Stimulated activated CD8-positive, alpha-beta memory T cell treated with anti-CD3 and anti-CD28 coated beads, Interleukin-7, amount 100 ng/mL, for 24 hours (primary cell): ENCODE data around the gene WFIKKN1.

Source experiments
- DNase-seq: peaks from one replicate; pipeline ENCODE4 v3.0.0-alpha.2; 2020; ENCODE audit warnings: low read depth

The WFIKKN1 gene, protein sequence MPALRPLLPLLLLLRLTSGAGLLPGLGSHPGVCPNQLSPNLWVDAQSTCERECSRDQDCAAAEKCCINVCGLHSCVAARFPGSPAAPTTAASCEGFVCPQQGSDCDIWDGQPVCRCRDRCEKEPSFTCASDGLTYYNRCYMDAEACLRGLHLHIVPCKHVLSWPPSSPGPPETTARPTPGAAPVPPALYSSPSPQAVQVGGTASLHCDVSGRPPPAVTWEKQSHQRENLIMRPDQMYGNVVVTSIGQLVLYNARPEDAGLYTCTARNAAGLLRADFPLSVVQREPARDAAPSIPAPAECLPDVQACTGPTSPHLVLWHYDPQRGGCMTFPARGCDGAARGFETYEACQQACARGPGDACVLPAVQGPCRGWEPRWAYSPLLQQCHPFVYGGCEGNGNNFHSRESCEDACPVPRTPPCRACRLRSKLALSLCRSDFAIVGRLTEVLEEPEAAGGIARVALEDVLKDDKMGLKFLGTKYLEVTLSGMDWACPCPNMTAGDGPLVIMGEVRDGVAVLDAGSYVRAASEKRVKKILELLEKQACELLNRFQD

DNA sequence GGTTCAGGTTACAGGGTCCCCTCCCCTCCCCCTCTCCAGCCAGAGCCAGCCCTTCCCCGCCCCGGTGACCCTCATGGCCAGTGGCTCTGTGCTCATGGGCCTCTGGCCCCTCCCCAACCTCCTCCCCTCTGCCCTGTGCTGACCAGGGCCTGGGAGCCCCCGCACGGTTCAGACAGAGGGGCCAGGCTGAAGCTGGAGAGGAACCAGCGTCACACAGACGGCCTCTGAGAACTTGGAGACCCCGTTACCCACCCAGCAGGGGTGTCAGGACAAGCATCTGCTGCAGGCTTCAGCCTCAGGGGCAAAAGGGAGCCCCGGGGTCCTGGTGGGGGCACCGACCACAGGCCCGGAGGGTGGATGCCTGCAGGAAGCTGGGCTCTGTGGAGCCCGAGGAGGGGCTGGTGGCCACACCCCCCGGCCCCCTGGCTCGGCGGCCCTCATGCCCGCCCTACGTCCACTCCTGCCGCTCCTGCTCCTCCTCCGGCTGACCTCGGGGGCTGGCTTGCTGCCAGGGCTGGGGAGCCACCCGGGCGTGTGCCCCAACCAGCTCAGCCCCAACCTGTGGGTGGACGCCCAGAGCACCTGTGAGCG lies at the start of gene WFIKKN1:
Gene WFIKKN1, plus strand, starts transcription at position 171 of the 591 bp plus-strand sequence. Its CDS starts 269 bp downstream, at position 440.
- DNase-seq = no peak

DNA sequence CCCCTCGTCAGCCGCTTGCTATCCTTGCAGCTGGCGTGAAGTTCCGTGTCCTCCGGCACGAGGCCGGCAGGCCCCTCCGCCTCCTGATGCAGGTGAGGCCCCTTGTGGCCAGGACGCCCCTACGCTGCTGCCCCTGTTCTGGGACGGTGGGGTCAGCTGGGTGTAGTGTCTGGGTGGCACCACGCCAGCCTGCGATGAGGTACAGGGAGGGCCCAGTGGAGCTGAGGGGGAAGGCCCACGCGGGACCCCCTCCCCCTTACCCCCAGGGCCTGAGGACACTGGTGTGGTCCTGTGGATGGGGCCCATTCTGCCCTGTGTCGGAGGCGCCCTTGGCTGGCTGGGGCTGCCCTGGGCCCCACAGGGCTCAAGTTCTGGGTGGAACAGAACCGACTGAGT lies 48.6 kb upstream of the WFIKKN1 start:
- no peak for DNase-seq

DNA sequence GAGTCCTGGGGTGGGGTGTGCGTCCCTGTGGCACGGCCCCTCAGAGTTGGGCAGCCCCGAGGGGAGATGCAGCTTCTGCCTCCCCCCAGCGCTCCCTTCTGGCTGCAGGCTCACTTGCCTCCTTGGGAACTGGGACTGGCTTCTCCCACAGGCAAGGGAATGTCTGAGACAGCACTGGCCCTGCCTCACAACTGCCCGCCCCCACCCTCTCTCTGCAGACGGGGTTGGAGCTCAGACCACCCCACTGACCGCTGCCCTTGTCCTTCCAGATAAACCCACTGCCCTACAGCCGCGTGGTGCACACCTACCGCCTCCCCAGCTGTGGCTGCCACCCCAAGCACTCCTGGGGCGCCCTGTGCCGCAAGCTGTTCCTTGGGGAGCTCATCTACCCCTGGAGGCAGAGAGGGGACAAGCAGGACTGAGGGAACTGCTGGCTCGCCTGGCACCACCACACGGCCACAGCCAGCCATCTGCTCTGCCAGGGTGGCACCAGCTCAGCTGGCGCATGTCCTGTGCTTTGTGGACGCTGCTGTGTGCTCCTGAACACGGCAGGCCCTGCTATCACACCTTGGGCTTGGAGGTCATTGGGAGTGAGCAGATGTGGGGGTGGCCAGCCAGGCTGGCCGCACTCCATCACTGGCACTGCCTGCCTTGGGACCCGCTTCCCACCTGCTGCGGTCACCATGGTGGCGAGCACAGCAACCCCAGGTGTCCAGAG lies 48.0 kb upstream of the WFIKKN1 start:
- no peak for DNase-seq

DNA sequence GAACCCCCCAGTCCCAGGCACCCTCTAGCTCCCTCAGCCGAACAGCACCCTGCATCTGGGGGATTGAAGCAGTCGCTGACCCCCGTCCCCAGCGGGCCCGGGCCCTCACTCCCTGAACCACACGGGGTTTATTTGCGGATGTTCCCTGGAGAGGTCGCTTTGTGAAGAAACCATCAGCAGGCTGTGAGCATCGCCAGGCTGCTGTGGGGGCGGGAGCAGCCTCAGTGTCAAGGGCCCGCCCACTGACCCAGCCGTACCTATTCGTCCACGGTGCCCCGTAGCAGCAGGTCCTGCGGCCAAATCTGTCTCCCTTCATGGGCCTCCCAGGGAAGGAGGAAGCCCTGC lies 47.3 kb upstream of the WFIKKN1 start:
- no peak for DNase-seq

DNA sequence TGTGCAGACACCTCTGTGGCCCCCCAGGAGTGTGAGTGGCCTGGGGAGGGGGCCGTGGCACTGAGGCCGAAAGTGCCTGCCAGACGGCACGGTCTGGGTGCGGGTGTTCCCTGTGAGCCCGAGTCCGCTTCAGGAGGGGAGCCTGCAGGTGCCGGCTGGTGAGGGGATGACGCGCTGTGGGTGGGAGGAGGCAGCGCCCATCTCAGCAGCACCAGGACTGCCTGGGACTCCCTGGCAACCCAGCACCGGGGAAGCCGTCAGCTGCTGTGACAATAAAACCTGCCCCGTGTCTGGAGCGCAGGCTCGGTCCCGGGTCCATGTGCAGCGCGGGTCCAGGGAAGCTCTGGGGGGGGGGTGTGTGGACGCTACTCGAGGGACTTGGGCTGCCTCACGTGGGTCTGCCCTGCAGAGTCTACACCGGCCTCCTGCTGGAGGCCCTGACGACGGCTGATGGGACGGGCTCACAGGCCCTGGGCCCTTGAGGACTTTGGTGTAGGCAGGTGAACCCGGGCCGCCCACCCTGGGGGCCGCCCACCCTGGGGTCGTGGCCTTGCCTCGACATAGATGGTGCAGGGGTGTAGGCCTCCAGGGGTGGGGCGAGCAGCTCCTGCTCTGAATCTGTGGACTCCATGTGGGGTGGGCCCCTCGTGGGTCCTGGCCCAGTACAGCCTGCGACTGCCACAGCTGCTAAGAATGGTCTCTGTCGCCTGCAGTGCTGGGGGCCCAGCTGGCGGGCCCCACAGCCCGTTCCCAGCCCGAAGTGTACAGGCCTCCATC lies 46.8 kb upstream of the WFIKKN1 start:
- no peak for DNase-seq

DNA sequence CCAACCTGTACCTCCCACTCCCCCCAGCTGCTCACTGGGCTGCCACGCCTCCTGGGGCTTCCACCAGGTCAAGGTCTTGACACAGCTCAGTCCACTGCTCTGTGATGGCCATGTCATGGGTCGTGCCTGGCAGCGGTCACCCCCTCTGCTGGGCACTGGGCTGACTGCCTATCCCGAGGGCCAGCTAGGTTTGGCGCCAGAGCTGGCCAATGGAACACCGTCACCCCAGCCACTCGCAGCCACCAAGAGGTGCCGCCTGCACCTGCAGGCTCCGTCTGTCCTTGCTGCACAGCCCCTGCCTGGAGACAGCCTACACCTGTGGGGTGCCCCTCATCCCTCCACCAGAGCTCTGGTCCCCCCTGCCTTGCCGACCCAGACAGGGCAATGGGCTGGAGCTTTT lies 45.4 kb upstream of the WFIKKN1 start:
- DNase-seq = no peak

DNA sequence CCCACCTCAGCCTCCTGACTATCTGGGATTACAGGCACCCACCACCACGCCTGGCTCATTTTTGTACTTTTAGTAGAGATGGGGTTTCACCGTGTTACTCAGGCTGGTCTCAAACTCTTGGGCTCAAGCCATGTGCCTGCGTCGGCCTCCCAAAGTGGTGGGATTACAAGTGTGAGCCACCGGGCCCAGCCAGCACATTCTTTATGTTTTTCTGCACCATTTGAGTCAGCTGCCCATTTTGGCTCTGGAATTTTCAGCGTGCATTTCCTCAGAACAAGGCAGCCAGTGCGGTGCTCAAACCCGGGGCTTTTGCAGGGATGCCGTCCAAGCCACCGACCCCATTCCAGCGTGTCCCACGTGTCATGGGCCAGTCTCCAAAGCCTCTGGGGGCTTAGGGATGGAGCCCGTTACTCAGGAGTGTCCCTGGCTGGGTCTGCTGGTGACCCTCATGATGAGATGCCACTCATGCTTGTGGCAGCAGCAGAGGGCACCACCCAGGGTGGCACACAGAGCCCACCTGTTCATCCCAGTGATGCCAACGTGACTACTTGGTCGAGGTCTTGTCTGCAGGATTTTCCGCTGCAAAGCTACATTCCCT lies 44.6 kb upstream of the WFIKKN1 start:
- no peak for DNase-seq

DNA sequence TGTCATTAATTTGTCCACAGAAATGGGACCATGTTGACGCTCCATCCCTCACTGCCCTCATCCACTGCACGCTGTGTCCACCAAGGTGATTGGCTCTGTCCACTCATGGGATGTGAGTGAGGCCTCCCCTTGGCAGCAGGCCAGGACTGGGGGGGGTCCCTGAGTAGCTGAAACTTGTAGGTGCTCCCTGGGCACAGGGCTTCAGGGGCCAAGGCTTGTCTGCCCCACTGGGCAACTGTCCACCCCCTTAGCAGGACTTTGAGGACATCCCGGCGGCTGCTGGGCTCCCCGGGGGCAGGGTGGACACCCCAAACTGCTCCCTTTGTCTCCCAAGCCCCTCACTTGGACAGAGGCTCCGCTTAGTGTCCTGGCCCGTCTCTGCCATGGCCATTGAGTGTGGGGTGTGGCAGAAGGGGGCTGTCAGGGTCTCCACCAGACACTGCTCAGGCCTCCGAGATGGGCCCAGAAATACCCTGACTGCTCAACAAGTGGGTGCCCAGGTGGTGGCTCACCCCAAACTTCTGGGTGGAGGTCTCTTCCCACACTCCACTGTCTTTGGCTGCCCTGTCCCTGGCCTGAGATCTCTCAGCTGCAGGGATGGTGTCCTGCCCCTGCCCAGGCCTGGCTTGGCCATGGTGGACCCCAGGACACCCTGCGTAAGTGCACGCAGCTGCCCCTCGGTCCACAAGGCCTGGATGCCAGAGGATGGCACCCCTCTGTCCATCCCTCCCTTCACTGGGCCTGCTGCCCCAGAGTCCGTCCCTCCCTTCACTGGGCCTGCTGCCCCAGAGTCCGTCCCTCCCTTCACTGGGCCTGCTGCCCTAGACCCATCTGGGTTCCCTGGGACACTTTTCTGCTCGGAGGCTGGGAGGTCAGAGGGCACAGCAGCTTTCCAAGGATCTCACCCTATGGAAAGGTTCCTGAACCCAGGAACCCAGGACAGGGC lies 43.9 kb upstream of the WFIKKN1 start:
- no peak for DNase-seq

DNA sequence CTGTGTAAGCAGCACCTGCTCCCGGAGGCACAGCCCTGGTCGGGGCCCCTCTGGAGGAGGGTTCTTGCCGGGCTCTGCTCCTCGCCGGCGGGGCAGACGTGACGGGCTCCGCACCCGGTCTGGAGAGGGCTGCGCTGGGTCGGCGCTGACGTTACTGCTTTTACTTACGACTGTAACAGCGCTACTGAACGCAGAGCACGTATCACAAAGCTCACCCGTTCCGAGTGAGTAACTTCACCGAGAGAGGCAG lies 42.2 kb upstream of the WFIKKN1 start:
- DNase-seq = no peak

DNA sequence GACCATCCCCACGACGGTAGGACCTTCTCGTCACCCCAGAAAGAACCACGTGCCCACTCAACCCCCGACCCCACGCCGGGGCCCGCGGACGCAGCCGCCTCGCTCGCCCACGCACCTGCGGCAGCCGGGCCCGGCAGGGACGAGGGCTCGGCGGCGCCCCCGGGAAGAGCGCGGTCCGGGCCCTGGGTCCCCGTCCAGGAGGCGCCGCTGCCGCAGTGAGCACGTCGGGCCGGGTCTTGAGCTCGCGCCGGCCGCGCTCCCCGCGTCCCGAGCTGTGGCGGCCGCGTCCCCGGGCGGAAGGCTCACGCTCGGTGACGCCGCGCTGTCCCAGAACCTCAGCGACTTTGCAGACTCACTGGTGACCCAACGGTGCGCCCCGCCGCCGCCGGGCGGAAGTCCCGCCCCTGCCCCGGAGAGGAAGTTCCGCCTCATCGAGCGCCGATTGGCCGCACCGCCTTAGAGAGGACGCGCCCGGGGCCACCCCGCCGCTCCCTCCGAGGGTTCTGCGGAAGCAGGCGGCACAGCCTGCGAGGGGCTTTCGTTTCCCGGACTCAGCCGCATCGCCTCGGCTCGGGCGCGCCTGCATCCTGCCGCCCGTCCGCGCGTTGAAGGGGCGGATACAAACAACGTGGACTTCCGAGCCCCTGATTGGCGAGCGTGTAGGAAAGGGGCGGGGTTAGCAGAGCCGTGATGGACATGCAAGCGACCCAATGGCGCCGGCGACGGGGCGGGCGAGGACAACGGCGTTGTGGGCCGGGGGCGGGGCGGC lies 41.7 kb upstream of the WFIKKN1 start:
- peak; percentile 99 for DNase-seq

DNA sequence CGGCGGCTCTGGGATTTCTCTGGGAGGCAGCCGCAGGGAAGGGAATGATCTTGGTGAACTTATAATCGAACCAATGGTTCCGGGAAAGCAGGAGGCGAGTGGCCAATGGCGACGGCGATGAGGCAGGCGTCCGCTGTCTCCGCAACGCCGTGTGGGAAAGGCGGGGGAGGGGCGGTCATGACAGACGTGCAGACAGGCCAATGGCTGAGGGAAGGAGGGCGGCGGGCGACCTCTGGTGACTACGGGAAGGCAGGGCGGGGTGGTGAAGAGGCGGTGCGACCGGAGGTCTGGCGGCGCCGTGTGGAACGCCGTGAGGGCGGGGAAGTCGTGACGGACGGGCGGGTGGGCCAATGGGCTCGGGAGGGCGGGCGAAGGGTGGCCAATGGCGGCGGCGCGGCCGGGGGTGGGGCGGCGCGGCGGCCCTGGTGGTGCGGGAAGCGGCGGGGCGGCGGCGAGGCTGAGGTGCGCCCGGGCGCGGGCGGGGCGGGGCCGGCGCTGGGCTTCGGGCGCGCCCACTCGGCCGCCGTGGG lies 41.1 kb upstream of the WFIKKN1 start, which contains the start of gene RAB40C:
Gene RAB40C, plus strand, starts transcription at position 409 of the 530 bp plus-strand sequence. CDS start 226 bp downstream, outside the sequence.
- DNase-seq = peak; percentile 97

DNA sequence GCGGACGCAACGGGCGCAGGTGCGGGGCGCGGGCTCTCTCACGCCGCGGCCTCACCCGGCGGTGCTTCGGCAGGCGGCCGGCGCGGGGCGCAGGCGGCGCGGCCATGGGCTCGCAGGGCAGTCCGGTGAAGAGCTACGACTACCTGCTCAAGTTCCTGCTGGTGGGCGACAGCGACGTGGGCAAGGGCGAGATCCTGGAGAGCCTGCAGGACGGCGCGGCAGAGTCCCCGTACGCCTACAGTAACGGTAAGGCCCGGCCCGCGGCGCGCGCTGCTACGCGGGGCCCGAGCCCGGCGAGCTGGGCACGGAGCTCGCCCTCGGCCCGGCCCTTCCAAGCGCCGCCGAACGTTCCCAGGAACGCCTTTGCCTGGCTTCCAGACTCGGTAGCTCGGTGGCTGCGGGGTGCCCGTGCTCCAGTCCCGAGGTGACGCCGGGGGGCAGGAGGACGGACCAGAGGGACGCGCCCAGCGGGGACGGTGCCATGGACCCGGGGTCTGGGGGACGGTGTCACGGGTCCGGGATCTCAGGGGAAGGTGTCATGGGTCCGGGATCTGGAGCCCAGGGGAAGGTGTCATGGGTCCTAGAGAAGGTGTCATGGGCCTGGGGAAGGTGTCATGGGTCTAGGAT lies 40.5 kb upstream of the WFIKKN1 start:
- DNase-seq = no peak

DNA sequence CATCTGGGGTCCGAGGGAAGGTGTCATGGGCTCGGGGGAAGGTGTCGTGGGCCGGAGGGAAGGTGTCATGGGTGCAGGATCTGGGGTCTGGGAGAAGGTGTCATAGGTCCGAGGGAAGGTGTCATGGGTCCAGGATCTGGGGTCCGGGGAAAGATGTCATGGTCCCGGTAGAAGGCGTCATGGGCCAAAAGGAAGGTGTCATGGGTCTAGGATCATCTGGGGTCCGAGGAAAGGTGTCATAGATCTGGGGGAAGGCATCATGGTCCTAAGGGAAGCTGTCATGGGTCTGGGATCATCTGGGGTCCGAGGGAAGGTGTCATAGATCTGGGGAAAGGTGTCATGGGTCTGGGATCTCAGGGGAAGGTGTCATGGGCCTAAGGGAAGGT lies 40.0 kb upstream of the WFIKKN1 start:
- DNase-seq = no peak

DNA sequence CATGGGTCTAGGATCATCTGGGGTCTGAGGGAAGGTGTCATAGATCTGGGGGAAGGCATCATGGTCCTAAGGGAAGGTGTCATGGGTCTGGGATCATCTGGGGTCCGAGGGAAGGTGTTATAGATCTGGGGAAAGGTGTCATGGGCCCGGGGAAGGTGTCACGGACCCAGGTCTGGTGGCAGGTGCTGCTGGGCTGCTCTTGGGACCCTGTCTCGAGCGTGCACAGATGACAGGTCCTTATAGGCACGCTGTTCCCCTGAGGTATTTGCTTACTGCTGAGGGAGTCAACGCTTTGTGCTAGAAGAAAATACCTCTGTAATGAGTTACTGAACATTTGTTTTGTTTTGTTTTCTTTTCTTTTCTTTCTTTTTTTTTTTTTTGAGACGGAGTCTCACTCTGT lies 39.6 kb upstream of the WFIKKN1 start:
- DNase-seq = no peak

DNA sequence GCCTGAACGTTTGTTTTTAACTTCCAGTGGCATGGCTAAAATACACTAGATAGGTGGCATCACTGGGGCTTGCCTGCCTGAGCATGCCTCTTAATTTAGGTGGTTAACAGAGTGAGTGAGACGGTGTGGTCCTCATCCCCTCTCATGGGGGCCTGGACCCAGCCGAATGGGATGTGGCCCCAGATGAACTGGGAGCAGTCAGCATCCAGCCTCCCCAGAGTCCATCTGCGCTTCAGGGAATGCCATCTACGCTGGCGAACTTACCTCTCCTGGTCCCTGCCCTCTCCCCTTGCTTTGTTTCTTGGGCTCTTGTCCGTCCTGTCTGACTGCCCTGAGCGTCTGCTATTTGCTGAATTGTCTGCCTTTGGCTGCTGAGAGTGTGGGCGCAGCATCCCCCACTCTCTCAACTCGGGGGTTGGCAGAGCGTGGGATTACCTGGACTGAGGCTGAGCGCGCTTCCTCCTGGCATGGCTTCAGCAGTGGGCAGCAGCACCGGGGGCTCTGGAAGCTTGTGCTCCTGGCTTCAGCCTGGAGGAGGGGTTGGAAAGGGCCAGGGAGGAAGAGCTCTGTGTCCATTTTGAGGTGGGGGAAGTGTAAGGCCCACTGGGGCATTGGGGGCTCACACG lies 38.8 kb upstream of the WFIKKN1 start:
- no peak for DNase-seq

DNA sequence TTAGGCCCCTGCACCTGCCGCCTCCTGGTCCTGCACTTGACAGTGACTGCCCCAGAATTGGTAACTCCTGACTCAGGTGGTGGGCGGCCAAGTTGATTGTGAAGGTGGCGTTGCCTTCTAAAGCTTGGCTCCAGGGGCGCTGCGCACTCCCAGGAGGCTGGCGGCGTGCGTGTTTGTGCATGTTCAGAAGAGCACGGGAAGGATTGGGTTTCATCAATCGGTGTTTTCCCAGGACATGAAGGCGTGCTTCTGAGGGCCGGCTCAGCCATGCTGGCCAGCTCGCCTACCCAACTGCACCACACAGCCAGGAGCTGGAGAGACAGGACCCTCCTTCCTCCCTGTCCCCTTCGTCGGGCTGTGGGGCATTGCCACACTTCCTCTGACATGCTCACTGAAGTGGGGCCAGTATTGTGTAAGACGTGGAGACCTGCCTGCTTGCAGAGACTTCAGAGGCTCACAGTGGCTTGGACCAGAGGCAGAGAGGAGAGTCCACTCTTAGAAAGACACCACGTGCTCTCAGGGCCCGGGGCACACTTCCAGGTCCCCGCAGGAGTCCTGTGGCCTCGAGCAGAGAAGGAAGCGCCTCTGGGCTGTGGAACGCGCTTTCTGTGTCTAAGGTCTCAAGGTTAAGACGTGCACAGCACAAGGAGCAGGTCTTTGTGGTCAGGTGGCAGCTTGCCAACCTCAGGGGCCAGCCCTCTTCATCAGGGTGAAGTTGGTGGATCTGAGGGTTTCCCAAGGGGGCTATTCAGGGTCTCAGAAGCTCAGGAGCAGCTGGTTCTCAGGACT lies 38.1 kb upstream of the WFIKKN1 start:
- no peak for DNase-seq

DNA sequence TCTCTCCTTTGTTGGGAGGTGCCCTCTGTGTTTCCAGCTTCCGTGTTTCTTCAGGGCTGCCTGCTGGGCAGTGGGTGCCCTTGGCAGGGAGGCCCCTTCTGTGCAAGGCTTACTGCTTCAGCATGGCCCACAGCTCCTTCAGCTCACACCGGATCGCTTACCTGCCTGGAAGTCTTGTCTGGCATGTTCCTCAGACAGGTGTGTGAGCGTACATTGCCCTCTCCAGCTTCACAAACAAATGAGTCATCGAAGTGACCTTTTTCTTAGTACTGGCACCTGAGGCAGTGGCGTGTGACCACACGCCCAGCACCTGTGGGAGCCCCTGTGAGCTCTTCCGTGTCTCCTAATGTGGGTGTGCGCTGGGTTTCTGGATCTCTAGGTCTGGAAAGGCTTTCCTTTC lies 37.4 kb upstream of the WFIKKN1 start:
- no peak for DNase-seq

DNA sequence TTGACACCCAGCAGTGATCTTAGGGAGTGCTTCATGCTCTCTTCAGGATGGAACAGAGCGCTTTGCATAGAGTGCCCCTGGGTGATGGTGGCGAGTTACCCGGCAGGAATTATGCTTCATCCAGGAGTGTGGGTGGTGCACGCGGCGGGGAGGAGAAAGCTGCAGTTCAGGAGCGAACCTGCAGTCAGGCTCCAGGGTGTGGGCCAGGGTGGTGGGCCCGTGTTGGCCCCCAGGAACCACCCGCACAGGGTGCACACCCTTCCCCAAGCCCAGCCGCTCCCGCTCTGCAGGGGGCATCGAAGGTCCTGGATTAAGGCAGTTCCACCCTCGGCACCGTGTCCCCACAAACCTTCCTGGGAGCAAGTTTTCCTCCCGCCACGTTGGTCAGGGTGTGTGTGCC lies 37.0 kb upstream of the WFIKKN1 start:
- no peak for DNase-seq
